Glomerular visceral epithelial cell (primary cell): ENCODE results near the gene FSIP2.
"Not testable (repeated sequence)": the region's sequence is repeated elsewhere in the genome, so short reads cannot be mapped to it uniquely, and the experiment has no call there.

Experiments used
- DNase-seq: peaks from one replicate; pipeline ENCODE4 v3.0.0-alpha.2; 2016; ENCODE audit errors: extremely low spot score

The FSIP2 gene

DNA sequence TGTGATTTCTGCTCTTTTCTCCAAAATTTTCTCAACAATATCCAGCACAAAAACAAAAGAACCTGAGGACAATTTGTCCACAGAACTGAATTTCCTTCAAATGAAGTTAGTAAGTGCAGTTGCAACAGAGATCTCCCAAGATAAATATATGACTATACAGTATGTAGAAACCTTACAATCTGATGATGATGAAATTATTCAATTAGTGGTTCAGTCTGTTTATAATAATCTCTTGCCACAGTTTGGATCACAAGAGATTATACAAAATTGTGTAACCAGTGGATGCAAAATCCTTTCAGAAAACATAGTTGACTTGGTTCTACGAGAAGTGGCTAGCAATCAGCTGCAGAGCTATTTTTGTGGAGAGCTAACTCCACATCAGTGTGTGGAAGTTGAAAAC, 68.7 kb downstream of the FSIP2 start:
- no peak for DNase-seq

DNA sequence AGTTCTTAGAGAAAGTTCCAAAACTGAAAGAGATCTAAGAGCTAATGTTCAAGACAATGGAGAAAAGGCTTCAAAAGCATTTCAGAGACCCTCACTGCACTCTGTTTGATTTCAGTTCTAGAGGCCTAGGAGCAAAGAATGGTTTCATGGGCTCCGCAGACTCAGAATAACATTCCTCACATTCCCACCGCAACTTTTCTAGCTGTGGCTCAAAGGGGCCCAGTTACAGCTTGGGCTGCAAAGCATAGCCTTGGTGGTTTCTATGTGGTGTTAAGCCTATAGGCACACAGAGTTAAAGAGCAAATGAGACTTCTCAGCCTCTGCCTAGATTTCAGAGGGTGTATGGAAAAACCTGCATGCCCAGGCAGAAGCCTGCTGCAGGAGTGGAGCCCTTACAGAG, 73.0 kb downstream of the FSIP2 start:
- DNase-seq = no peak

DNA sequence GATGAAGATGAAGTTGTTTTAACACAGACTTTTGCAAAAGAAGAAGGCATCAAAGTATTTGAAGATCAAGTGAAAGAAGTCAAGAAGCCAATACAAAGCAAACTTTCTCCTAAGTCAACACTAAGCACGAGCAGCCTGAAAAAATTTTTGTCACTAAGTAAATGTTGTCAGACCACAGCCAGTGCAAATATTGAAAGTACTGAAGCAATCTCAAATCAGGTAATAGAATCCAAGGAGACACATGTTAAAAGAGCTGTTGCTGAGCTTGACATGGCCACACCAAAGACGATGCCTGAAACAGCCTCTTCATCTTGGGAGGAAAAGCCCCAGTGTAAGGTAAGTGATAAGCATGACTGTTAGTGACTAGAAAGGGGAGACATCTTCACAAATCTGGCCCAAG, 75.1 kb downstream of the FSIP2 start:
- DNase-seq = no peak

DNA sequence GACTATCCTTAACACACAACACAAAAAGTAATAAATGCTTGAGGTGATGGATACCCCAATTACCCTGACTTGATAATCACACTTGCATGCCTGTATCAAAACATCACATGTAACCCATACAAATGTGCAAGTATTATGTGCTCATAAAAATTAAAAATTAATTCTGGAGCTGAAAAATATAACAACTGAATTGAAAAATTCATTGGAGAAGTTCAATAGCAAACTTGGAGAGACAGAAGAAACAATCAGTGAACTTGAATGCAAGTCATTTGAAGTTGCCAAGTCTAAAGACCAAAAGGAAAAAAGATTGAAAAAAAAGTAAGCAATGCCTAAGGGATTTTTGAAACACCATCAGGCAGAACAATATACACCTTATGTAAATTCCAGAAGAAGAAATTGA, 79.4 kb downstream of the FSIP2 start:
- no peak for DNase-seq

DNA sequence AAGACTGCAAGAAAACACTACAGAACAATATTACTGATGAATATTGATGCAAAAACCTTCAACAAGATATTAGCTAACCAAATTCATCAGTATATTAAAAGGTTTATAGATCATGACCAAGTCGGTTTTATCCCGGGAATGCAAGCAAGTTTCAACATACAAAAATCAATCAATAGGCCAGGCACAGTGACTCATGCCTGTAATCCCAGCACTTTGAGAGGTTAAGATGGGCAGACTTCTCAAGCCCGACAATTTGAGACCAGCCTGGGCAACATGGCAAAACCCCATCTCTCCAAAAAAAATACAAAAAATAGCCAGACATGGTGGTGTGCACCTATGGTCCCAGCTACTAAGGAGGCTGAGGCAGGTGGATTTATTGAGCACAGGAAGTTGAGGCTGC, 82.9 kb downstream of the FSIP2 start:
- no peak for DNase-seq

DNA sequence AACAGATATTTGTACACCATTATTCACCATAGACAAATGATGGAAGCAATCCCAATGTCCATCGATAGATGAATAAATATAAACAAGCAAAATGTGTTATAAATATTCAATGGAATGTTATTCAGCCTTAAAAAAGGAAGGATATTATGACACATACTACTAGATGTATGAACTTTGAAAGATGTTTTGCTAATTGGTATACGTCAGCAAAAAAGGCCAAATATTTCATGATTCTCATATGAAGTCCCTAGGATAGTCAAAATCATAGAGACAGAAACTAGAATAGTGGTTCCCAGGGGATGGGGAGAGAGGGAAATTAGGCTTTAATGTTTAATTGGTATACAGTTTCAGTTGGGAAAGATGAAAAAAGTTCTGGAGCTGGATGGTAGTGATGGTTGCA, 85.2 kb downstream of the FSIP2 start:
- DNase-seq = no peak

DNA sequence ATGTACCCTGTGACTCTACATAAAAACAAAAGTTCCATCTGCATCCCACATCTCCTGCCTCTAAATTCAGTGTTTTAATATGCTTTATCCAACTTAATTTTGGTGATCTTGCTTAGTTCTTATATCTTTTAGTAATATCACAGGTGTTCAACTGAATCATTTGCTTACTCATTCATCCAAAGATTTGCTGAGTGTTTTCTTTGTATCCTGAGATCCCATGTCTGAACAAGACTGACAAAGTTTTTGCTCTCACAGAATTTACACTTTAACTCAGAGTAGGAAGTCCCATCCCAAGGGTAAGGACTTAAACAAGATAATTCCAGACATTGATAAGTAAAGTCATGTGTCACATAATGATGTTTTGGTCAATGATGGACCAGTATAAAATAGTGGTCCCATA, 87.0 kb downstream of the FSIP2 start:
- no peak for DNase-seq

DNA sequence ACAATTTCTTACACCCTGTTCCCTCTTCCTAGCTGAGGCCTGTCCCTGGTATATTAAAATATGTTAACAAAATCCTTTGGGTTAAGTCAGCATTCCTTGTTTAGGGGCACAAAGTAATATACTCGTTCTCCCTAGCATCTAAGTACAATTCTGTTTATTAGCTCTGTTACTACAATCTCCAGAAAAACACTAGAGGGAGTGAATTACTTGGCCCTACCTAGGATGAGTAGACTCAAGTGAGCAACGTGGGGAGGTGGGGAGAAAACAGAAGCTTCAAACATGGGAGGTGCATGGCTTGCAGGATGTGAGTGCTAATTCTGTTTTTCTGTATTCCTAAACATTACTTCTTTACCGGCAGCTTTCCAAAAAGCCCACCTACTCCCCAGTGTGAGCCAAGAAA, 89.7 kb downstream of the FSIP2 start:
- no peak for DNase-seq

DNA sequence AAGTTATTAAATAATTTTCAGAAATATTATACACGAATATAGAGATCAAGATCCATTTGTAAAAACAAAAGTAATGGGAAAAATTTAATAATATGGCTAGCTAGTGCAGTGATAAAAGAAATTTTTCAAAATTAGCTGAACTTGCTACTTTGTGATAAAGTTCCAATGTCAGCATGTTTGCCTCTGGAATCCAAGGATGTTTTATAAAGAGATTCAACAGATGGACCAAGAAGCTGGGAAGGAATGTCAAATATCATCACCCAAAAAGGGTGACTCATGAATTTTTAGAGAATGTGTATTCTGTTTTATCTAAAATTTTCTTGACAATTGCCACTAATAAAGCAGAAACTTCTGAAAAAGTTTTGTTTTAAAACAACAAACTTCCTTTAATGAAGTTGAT, 95.3 kb downstream of the FSIP2 start:
- no peak for DNase-seq

DNA sequence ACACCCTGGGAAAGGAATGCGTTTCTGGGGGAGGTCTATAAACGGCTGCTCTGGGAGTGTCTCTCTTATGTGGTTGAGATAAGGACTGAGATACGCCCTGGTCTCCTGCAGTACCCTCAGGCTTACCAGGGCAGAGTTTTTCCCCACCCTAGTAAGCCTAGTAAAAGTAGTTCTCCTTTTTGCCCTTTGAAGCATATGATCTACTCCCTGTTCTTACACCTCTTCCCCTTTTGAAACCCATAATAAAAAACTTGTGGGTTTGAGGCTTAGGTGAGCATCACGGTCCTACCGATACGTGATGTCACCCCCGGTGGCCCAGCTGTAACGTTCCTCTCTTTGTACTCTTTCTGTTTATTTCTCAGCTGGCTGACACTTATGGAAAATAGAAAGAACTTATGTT, 97.4 kb downstream of the FSIP2 start:
- no peak for DNase-seq

DNA sequence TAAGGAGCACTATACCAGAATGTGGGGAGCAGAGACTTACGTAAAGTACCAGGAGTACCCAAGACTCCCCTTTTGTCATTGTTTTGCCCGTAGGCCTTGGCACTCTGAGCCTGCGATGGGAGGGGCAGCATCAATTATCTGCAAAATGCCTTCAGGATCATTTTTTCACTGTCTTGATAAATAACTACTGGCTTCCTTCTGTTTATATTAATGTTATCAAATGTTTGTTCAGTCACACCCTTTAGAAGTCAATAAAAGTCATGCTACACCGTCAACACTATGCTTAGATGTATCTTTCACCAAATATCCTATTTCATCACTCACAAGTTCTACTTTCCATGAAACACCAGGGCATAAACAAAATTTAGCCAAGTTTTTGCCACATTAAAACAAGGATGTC, 116.3 kb downstream of the FSIP2 start:
- no peak for DNase-seq

DNA sequence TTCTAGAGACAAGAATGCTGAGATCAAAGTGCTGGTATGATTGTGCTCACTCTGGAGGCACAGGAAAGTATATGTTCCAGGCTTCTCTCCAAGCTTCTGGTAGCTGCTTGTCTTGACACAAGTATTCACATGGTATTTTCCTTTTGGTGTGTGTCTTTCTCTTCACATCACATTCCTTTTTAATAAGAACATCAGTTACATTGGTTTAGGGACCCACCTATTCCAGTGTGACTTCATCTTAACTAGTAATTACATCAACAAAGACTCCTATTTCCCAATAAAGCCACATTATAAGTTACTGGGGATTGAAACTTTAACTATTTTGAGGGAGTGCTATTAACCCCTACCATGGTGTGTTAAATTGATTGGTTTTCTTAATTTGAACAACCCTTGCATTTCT, 119.1 kb downstream of the FSIP2 start:
- peak; percentile 2 for DNase-seq

DNA sequence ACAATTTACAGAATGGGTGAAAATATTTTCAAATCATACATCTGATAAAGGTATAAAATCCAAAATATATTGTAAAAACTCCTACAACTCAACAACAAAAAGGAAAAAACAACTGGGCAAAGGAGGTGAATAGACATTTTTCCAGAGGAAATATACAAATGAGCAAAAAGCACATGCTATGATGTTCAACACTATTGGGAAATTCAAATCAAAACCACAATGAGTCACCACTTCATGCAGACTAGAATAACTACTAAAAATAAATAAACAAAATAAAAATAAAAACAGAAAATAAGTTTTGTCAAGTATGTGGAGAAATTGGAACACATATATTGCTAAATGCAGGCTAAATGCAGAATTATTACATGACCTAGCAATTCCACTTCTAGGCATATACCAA, 120.9 kb downstream of the FSIP2 start:
- no peak for DNase-seq

DNA sequence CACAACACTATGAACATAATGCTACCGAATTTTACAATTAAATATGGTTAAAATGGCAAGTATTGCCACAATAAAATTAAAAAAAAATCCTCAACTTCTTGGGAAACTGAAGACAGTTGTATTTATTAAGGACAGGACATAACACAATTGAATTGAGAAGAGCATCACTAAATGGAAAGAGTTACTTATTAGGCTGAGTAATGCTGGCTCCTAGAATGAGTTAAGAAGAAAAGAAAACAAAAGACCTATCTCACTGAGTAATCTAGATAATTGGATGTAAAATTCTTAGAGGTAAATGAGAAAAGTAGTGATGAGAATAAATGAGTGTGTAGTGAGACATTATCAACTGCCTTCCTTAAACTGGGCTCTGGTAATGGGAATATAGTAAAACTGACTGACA, 121.7 kb downstream of the FSIP2 start:
- no peak for DNase-seq

DNA sequence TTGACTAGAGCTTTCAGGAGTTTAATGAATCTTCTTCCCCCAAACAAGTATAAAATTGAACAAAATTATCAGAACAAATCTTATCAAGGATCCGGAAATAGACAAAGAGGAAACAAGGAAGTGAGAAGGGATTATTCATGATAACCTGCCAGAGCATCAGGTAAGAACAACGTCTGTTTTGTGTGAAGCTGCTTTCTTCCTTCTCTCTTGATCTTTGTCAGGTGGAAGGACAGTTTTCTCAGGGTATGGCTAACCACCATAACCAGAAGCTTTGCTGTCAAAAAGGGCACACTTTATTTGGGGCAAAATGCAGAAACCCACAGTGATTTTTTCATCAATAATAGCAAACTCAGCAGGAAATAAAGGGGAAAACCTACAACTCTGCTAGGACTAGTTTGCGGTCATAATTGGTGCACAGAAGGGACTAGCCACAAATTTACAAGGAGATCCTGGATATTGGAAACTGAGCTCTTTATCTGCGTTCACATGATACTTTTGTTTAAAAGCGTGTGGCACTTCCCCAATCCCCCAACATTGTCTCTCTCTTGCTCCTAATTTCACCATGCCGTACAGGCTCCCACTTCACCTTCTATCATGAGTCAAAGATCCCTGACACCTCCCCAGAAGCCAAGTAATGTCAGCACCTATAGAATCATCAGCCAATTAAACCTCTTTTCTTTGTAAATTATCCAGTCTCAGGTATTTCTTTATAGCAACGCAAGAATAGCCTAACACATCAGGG, 124.2 kb downstream of the FSIP2 start:
- DNase-seq = no peak

DNA sequence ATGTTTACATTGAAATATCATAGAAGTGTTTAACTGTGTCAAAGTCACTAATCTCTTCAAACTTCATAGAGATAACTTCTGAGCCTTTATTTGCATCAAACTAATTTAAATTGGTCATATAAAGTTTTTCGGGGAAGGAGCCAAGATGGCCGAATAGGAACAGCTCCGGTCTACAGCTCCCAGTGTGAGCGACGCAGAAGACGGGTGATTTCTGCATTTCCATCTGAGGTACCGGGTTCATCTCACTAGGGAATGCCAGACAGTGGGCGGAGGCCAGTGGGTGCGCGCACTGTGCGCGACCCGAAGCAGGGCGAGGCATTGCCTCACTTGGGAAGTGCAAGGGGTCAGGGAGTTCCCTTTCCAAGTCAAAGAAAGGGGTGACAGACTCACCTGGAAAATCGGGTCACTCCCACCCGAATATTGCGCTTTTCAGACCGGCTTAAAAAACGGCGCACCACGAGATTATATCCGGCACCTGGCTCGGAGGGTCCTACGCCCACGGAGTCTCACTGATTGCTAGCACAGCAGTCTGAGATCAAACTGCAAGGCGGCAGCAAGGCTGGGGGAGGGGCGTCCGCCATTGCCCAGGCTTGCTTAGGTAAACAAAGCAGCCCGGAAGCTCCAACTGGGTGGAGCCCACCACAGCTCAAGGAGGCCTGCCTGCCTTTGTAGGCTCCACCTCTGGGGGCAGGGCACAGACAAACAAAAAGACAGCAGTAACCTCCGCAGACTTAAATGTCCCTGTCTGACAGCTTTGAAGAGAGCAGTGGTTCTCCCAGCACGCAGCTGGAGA, 126.1 kb downstream of the FSIP2 start:
- DNase-seq = not testable (repeated sequence)

DNA sequence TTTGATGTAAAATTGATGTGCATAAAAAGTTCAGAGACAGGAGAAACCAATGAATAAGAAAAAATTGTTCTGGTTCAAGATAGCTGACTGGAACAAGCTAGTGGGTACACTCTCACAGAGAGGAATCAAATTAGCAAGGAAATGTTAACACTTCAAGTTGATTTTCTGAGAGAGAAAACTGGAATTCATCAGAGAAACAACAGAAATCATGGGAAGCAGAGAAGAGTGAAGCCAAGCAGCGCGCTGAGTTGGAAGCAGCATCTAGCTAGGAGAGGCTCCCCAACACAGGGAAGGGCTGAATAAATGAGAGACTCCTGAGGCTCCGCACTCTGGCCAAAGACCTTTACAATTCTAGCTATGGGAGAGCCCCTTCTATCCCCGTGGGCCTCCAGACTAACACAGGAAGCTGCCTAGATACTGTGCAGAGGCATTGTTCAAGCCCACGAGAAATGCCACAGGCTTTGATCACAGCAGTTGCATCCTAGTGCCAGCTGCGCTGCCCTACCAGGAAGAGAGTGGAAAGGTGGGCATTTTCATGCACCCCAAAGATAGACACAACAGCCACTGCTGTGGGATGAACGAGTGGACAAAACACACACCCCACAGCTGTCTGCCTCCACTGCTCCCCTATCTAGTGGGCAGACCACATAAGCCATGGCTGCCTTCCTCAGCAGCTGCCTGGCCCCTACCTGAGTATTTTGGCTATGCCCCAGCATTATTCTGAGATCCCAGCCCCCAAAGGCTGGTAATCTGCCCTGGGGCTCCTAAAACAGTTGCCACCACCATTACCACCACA, 136.7 kb downstream of the FSIP2 start:
- DNase-seq = no peak

DNA sequence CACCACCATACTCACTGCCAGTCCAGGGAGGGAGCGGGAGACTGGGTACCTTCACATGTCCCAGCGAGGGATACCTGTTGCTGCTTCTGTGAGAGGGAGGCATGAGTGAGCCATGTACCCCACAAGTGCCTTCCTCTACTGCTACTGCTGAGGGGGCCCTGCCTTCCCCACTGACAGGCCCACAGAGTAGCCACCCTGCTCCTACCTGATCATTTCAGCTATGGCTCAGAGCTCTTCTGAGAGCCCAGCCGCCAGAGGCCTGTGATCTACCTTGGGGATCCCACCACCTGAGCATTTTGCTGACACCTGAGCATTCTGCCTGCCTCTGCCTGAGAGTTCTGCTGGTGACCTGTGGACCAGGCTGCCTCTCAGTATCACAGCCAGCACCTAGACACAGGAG, 137.6 kb downstream of the FSIP2 start:
- no peak for DNase-seq

DNA sequence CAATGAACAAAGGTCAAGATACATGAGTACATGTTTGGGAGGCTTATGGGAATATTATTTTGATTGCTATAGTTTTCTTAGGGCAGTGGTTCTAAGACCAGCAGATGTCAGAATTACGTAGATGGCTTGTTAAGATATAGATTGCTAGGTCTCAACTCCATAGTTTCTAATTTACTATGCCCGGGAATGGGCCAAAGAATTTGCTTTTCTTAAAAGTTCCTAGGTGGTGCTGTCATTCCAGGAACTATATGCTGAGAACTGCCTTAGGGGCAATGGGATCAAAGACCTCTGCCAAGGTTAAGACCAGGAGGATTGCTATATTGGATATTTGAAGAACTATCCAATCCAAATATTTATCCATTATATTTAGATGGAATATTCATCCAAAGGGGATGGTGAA, 141.8 kb downstream of the FSIP2 start:
- no peak for DNase-seq
